H1 (cell line): Measurements from ENCODE around the gene MAML3. TPM values are rescaled to one million over a fixed set of nuclear protein-coding genes. Genes with fewer than 3 reads are reported as not detected.

Experiments
- CHD7 ChIP-seq: fragments of 300-600 bp; sonication (generic); IDR thresholded peaks from 2 replicates; pipeline ENCODE4 v1.7.1; 2012; ENCODE audit warnings: low read length, moderate library complexity, mild to moderate bottlenecking, inconsistent platforms; ENCODE audit not compliant: insufficient replicate concordance
- EZH2 ChIP-seq: fragments of 200-600 bp; sonication (generic); IDR thresholded peaks from 2 replicates; pipeline ENCODE4 v1.7.1; 2012; ENCODE audit warnings: low read depth, mild to moderate bottlenecking, moderate library complexity, low read length, inconsistent platforms; ENCODE audit not compliant: severe bottlenecking
- KDM5A ChIP-seq: fragments of 200-600 bp; IDR thresholded peaks from 2 replicates; pipeline ENCODE4 v1.7.1; 2012; ENCODE audit warnings: mild to moderate bottlenecking, low read length, inconsistent platforms, mixed read lengths
- POU5F1 ChIP-seq: IDR thresholded peaks from 2 replicates; pipeline ENCODE4 v1.6.1; 2011; ENCODE audit warnings: low read depth, mild to moderate bottlenecking, low read length, moderate library complexity
- polyA plus RNA-seq, 7 experiments: library from polyadenylated mRNA; depleted of rRNA in 3 of 7; stranded (reverse) in 5 of 7; unstranded in 2 of 7; fragments of >200 nt in 5 of 7; fragments of 200-250 nt in 2 of 7; gene quantifications; 1 replicate in 5 of 7; 2 replicates in 1 of 7; 4 replicates in 1 of 7; pipeline versions ENCODE4 v1.2.1 to v1.2.3, GENCODE V29; 2011 to 2013; ENCODE audit warnings: missing spikeins in 2 of 7, mixed read lengths in 2 of 7
- total RNA-seq: library from RNA; stranded (reverse); fragmentation: NEBNext Ultra II Directional; extraction: Animal tissue kit (Norgen Biotek cat#: 25700); gene quantifications from 2 replicates; pipeline ENCODE4 v1.2.1, GENCODE V29; 2021

MAML3 gene
- total and polyA plus RNA-seq, 2 of the 8 experiments (the other 6 are each of a cell fraction or from before 2014, with no cell fraction given) = 2.1 to 5.7 TPM

GRCh38 chr4:140113653-140114052, 40.3 kb downstream of the MAML3 start (continued):
- TF ChIP-seq CHD7 (no peak), POU5F1 (no peak), EZH2 (no peak), KDM5A (no peak)
